GM18870 (cell line): Measurements from ENCODE around the gene TMEM115.

Experiments
- ATAC-seq: cut with Tn5 transposase; IDR thresholded peaks from one replicate; pipeline ENCODE4 v1.9.1; 2021; ENCODE audit warnings: moderate library complexity; ENCODE audit not compliant: unreplicated experiment

TMEM115 gene

DNA sequence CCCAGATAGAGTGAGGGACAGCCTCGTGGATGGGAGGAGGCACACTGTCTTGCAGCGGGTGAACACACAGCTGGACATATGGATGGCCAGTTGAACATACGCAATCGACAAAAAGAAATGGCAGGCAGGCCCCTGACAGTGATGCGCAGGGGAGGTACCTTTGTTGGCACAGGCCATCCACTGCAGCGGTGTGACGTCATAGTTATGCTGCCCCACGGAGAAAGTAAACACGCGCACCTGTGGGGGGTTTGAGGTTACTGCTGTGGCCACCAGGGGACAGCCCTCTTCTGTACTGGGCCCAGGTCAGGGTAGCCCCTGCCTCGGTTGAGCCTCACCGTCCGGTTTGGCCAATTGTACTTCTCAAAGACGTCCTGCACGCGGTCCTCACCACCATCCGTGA lies 19.4 kb upstream of the TMEM115 start:
- no peak for ATAC-seq

DNA sequence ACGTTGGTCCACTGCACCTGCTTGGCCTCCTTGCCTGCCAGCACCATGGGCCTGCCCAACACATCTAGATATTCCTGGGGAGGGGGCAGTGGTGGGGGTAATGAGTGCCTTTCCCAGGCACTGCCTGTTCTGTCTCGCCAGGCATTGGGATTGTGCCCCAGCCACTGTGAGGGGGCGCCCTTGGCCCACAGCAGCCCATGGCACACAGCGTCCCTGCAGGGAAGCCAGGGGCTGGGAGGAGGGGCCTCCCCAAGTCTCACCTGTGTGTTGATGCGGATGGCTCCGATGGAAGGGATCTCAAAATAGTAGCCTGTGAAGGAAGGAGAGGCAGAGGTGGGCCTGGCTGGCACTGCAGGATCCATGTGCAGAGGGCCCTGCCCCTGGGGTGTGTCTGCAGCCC lies 18.7 kb upstream of the TMEM115 start:
- no peak for ATAC-seq

DNA sequence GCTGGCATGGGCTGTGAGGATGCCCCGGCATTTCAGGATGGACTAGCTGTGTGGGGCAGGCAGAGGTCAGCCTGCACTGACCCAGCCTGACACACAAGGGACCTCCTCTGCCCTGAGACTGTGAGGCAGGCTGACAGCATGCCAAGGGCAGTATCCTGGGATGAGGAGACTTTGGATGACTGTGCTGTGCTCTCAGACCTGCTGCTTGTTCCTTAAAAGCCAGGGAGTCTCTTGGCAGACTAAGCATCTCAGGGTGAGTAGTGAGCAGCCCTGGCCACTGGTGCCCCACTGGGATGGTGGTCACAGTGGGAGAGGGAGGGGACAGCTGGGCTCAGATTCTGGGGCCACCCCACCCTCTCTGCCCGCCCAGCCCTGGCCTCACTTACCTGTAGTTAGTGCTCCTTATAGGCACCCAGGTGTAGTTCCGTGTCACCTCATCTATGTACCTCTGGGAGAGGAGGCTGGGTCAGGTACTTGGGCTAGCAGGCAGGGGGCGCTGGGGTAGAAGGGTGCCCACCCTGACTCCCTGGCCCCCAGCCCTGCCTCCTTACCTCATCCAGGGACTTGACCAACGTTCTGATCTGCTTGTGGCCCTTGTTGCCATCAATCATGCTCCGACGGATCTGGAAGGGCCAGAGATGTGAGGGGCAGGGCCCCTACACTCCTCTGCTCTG lies 16.1 kb upstream of the TMEM115 start:
- ATAC-seq = no peak

DNA sequence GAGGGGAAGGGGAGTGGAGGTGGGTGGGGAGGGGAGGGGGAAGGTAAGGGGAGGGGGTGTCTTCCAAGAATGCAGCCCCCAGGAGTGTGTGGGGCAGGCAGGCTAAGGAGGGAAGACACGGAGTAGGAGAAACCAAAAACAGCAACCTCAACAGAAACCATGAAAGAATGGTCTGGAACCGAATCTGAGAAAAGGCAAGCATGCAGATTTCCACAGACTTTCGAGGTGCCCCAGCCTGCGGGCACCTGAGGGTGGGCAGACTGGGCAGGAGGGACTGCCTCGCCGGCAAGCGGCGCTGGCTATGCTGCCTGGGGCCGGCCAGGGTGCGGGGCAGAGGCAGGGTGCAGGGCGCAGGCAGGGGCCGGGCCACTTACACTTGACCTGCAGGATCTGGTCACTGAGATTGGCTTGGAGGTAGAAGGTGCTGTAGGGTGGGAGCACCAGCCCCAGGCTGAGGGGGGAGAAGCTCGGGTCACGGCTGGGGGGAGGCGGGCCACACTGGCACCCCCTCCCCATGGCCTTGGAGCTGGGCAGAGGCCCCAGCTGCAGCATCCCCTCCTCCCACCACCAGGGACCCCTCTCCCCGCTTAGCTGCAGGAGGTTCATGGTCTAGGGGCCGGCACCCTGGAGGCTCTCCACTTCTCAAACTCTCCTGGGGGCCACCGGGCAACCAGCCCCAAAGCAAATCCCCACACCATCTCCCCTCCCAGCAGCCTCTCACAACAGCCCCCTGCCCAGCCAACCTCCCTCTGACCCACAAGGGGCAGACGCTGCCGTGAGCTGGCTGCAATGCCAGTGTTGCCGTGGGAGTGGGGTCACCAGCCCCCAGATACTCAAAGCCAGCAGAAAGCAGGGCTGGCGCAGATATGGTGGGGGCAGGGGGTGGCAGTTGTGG lies 15.3 kb upstream of the TMEM115 start:
- no peak for ATAC-seq

DNA sequence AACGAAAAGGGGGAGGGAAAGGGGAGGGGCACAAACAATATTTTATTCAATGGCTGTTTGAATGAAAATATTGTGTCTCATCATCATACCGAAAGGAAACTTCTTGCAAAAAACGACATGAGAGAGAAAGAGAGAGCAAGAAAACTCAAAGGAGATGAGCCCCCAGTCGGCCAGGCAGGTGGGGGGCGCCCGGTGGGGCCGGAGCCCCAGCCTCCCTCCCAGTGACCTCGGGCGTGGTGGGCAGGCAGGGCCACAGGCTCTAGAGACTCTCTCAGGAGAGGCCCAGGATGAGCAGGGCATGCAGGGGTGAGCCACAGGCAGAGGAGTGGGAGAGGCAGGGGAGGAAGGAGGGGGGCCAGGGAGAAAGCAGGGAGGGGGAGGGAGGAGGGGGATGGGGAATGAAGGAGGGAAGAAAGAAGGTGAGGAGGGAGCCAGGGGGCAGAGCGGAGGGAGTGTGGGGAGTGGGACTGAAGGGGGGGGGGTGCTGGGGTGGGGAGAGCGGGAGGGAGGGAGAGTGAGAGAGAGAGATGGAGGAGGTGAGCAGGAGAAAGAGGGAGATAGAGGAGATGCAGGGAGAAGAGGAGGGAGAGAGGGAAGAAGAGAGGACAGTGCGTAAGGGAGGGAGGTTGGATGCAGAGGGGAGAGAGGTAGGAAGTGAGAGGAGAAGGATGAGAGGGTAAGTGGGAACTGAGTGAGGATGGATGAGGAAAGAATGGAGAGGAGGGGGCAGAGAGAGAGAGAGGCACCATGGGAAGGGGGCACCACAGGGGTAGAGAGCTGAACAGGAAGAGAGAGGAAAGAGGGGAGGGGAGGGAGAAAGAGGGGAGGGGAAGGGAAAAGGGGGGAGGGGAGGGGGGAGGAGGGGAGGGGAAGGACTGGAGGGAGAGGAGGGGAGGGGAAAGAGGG lies 14.1 kb upstream of the TMEM115 start:
- no peak for ATAC-seq

DNA sequence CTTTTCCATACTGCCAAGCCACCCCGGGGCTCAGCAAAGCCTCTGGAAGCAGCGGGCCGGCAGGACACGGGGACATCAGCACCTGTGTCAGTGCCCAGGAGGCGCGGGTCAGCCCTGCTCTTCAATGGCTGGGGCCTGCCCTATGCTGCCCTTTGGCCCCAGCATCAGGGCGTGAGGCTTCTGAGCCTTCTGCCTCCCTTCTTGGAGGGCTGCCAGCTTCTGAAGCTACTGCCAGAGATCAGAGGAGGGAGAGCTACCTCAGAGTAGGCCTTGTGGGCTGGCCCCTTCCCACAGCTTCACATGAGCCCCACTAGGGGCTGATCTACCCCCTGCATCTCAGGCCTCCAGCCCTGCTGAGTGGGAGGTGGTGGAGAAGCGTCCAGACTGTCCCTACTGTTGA lies 13.0 kb upstream of the TMEM115 start:
- ATAC-seq = no peak

DNA sequence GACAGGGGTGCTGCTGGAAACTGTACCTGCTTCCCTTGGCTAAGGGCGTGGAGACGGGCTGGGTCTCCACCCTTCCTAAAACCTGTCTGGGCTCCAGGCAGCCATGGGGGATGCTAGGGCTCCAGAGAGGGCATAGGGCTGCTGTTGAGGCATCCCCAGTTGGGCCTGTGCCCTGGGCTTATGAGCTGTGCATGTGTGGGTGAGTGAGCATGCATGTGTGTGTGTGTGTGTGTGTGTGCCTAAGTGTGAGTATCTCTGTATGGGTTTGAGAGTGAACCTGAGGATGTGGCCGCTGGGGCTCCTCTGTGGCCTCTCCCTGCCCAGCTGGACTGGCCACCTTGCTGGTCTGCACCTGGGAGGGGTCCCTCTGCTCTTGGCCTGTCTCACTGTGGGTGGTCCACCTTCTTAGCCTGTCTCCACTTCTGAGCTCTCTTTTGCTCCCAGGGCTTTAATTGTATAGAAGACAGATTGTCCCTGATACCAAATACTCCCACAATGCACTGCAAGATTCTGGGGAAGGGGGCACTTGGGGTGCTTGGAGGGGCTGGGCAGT lies 11.9 kb upstream of the TMEM115 start:
- ATAC-seq = no peak

DNA sequence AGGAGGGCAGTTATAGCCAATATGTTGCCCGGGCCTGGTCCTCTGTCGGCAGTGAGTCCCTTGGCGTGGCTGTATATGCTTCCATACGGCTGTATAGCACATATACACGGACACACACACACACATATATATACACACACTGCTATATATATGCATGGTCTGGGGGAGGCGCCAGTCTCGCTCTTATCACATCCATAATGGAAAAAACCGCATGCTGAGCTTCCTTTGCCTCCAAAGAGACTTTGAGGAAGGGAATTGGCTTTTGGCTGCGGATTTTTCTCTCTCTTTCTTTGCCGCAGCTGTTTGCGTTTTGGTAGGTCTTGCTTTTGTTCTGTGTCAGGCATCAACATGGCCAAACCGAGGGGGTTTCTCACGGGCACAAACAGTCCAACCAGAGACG lies 11.3 kb upstream of the TMEM115 start:
- ATAC-seq = no peak

DNA sequence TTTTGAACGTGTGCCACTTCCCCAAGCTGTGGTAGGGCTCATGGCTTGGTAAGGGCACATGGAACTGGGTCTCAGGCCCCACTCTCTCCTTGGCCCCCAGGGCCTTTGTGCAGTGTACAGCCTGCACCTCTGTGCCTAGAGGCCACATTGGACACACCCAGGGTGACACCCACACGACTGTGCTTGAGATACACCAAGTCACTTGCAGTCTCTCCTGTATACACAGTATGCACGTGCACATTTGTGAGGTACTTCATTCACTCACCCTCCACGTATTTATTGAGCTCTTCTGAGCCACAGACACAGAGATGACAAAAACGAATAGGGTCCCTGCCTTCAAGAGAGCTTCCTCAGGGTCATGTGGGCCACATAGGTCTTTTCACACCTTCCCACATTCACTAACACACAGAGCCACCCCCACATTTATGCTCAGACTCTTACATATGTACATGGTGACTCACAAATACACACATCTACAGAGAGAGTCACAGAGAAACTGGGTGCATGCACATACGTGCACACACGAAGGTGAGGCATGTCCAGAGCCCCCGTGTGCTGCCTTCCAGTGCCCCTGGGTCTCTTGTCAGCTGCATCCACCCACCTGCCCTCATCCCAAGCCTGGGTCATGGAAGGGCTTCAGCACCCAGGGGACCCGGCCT lies 9.8 kb upstream of the TMEM115 start:
- ATAC-seq = no peak

DNA sequence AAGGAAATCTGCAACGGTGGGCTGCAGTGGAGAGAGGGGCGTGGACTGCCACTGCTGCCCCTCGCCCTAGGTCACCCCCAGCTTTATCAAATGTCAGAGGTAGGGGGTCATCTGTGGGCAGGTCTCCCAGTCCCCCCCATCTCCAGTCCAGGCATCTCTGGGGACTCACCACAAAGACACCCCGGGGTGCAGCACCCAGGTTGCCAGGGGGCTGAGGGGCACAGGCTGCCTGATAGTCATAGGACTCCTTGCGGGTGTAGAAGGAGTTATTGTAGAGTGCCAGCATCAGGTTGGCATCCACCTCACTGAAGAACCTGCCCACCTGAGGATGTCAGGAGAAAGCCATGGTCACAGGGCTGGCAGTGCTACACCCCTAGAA lies 6.5 kb upstream of the TMEM115 start:
- no peak for ATAC-seq

DNA sequence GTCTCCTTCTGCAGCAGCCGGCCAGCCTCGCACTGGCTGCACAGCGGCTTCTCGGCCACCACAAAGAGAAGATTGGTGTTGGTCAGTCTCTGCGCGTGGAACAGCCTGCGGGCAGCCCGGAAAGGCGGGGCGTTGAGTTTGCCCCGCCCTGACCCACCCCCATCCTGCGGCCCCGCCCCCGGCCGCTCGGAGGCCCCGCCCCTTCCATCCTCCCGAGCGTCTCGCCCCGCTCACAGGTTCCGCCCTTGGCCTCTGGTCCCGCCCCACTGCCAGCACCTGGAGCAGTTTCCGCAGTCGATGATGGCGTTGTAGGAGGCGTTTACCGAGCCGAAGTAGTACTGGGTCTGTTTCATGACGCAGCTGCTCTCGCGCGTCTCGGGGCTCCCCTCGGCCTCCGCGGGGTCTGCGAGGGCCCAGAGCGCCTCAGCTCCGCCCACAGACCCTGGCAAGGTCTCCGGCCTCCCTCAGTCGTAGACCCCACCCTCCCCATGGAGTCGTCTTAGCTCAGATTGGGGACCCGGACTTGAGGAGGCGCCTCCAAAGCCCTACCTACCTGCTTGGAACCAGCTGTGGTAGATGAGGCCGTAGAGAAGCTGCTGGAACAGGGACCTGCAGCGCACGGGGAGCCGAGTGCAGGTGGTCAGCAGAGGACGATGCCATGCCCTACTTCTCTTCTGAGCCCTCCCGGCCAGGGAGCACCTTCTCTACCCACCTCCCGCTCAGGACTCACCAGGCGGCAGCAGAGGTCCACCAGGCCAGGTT lies 5.9 kb upstream of the TMEM115 start:
- peak; percentile 62 for ATAC-seq

DNA sequence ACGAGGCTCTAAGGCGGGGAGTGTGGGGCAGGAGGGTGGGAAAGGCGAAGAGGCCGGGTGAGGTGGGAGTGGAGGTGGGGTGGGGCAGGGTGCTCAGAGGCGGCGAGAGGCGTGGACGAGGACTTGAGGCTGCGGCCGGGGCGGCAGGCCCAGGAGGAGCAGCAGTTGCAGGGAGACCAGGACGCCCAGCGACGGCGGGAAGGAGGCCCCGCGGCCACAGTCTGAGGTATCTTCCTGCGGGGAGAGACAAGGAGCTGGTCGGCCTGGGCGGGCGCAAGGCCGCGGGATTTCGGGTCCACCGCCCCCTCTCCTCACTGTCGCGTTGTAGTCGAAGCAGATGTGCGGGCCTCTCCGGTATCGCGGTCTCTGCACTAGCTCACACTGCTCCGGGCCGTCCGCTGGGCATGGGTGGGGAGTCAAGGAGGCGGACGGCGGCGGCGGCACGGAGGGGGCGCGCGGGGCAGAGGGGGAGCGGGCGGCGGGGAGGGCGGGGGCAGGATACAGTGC lies 5.3 kb upstream of the TMEM115 start:
- no peak for ATAC-seq

DNA sequence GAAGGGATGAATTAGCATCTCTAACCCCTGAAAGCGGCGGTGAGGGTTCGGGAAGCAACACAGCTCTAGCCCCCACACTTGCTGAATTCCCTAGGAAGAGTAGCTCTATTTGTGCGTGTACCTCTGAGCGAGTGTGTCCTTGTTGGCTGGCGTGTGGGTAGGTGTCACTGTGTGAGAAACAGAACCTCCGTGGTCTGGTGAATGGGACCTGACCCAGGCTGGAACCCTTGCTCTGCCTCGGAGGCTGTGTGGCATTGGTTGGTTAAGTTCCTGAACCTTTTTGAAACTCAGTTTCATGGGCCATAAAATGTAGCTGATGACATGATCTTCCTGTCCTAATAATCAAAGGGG lies 414 bp upstream of the TMEM115 start:
- ATAC-seq = peak; percentile 12

DNA sequence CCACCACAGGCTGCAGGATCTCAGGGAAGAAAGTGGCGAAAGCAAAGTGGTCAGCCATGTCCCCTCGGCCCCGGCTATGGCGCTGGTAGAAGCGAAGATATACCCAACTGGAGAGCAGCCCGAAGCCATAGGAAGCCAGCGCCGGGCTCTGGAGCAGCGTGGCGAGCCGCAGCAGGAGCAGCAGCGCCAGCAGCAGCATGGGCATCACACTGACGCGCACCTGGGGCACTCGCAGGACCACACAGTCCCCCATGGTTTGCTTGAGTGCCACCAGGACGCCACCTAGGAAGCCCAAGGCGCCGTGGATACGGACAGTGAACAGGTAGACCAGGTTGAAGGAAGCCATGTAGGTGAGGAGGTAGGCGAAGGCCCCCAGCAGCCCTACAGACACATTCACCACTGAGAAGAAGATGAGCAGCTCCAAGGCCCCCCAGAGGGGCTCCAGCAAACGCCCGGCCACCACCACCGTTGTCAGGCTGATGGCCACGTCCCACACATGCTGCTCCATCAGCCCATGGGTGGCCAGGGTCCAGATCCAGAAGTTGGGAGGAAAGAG lies 888 bp downstream of the TMEM115 start:
- ATAC-seq = no peak

DNA sequence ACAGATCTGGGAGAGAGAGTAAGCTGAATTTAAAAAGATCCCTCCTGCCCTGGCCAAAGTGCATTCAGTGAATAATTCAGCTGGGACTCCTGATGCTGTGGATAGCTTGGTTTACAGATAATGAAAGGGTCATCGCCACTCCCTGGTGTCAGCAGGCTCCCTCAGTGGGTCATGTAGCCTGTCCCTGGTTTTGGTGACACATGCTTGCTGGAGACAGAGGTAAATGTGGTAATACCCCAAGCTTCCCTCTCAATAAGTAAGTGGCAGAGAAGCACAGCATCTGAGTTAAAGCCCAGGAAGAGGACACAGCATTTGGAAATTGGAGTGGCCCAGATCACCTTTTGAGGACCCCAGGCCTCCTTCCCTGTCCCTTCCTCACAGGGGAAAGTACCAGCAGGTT lies 1.8 kb downstream of the TMEM115 start:
- no peak for ATAC-seq

DNA sequence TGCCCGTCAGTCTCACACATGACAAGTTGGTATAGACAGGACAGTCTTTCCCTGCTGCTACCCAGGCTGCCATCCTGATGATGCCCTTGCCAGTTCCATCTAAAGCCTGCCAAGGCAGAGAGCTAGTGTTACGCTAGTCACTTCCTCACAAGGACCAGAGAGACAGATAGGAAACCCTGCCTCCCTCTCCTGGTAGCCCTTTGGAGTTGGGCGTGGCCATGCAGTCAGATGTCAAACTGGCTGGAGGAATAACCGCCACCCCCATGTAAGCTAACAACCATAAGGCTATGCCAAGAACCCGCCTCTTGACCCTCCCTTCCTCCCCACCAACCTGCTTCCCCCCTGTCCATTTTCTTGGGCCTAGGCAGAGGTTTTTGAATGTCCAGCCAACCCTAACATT lies 2.8 kb downstream of the TMEM115 start:
- ATAC-seq = no peak

DNA sequence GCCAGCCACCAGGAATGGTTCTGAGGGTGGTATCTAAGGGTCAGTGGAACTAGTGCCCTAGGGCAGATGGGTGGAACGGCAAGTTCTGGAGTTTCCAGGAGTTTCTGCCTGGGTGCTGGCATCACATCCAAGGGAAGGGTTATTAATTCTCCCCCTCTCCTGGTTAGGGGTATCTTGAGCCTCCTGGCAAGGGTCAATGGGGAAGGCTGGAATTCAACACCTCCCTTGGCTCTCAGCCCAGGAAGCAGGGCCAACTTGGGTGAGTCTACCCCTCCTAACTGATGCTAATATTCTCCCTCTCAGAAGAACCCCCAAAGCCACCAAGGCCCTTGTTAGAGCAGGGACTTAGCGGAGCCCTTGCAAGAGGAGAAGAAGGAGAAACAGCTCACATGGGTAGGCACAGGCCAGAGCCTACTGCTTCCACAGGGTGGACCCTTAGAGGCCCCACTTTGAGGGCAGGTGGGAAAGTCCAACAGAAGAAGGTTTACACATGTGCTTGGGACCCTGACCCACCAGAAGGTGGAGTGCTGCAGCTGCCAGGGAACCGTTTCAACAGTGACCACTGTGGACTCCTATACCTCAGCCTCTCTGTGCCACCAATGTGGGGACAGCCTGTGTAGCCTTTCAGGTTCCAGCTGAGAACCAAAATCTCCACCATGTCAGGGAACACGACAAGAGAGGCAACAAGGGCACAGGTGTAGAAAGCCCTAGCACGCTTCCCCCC lies 3.3 kb downstream of the TMEM115 start:
- no peak for ATAC-seq

DNA sequence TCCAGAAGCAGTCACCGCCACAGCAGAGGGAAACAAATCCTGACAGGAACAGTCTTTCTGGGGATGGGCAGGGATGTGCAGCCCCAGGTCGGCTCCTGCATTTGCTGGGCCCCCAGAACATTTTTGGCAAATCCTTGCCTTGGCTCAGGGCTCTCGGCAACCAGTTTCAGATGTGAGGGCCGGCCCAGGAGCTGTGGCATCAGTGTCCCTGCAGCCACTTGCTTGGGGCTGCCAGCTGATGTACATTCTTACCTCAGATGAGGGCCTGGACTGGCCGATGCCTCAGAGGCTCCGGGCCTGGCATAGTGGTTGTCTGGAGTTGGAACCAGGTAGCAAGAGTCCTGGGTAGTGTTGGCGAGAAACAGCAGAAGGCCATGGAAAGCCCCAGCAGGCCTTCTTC lies 4.5 kb downstream of the TMEM115 start:
- no peak for ATAC-seq
